HuH-7.5 (cell line): ENCODE measurements around the gene GLUD1.
"Not testable (repeated sequence)": the region's sequence is repeated elsewhere in the genome, so short reads cannot be mapped to it uniquely, and the experiment has no call there.

ENCODE experiments used
- DNase-seq: peaks from one replicate; pipeline ENCODE4 v3.0.0; 2011; ENCODE audit warnings: low spot score

The GLUD1 gene

DNA sequence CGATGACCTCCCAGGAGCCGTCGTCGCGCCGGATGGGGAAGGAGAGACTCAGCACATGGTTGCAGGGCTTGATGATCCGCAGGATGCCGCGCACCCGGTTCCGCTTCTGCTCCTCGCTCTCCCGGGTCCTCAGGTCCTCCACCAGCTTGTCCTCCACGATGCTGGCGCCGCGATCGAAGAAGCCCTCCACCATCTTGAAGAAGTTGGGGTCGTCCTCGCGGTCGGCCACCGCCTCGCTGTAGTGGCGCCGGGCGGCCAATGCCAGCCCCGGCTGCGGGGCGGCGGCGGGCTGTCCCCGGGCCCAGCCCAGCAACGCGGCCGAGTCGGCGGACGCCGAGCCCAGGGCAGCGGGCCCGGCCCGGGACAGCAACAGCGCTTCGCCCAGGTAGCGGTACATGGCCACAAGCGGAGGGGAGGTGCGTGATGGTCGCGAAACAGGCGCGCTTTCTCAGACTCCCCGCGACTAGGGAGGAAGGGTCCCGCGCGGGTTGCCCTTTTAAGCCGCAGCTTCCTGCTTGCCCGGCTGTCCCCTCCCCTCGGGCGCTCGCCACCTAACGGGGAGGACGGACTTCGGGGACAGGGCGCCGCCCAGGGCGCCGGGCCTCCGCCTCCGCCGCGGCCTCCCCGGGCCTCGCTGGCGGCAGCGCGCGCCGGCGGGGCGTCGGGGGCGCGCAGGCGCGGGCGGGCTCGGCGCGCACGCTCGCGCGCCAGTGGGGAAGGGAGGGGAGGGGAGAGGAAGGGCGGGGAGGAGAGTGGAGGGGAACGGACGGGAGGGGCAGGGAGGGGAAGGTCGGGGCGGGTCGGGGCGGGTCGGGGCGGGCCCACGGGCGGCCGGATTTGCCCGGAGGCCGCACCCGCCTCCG lies at the start of gene GLUD1, which contains the start of gene SHLD2:
TSS of gene GLUD1 (minus strand) at position 471 of the 863 bp plus-strand sequence. CDS start at position 397, 74 bp downstream.
TSS of gene SHLD2 (plus strand) at position 834 of the 863 bp plus-strand sequence. CDS start 56,149 bp downstream, outside the sequence.
- peak; percentile 89 for DNase-seq

DNA sequence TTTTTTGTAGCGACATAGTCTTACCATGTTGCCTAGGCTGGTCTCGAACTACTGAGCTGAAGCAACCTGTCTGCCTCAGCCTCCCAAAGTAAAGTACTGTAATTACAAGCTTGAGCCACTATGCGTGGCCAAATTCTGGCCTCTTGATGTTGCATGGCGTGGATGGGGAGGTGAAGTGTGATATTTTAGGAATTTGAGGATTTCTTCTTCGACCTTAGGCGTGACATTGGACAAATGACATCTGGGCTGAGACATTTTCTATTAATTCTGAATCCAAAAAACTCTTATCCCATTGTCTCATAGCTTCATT lies 48.4 kb upstream of the GLUD1 start:
- not testable (repeated sequence) for DNase-seq

DNA sequence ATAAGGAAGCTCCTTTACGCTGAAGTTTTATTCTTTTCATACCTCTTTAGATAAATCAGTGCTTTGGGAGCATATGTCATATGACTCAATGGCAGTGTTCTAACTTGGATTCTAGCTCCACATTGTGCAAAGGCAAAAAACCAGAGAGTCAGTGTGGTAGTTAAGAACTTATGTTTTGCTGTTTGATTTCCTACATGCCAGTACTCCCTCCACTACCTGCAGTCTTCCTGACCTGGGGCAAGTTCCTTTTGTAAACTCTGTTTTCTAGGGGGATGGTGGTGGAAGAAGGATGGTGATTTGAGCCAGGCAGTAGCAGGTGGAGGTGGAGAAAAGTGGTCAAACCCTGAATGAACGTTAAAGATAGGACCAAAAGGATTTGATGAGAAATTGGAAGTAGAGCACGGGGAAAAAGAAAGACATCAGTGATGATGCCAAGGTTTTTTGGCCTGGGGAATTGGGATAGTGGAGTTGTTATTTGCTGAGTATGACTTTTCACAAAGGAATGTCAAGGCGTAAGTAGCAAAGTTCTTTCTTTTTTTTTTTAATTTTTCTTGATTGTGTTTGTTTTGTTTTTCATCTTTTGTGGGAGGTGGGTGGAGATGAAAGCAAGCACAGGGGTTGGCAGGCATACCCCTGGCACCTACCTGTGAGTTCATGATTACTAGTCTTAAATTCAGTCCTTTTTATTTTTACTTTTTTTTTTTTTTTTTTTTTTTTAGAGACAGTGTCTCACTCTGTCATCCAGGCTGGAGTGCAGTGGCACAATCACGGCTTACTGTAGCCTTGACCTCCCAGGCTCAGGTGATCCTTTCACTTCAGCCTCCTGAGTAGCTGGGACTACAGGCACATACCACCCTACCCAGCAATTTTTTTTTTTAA lies 47.8 kb upstream of the GLUD1 start:
- DNase-seq: not testable (repeated sequence)

DNA sequence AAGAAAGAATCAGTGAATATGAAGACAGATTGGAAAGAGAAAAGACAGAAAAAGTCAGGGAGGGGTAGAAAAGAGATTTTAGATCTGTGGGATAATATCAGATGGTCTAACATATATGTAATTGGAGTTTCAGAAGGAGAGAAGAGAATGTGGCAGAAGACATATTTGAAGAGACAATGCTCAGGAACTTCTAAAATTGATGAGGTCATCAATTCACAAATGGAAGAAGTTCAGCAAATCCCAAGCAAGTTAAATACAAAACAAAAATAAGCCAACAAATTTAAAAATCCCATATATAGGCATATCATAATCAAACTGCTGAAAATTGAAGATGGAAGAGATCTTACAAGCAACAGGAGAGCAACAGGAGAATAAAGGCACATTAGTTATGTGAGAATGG lies 42.8 kb upstream of the GLUD1 start:
- DNase-seq: not testable (repeated sequence)

DNA sequence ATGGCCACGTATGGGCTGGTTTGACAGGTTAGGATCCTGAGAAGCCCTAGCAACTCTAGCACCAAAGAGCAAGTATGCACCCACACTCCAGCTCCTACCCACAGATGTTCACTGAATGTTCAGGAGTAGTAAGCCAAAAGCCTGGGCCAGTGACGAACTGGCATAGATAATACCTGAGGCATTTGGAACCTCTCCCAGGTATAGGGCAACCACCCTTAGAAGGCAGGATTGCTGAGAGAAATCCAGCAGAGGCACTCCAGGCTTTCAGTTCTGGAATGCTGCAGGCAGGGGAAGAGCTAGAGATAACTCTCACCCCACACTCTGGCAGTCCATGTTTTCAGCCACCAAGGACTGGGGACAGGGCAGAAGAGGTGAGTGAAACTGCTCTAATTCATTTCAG lies 39.8 kb upstream of the GLUD1 start:
- not testable (repeated sequence) for DNase-seq

DNA sequence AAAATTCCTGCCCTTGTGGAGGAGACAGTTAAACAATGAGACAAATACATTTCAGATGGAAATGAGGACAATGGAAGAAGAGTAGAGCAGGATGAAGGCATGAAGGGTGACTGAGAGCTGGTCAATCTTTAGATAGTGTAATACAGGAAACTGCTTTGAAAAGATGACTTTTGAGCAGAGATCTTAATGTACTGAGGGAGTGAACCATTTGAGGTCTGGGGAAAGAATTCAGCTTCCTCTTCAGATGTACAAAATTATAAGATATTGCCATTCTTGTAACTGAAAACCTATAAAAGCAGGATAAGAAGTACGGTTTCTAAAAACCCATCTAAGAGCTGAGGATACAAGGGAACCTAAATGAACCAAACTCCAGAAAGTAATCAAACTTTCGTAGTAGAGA lies 39.3 kb upstream of the GLUD1 start:
- not testable (repeated sequence) for DNase-seq

- not testable (repeated sequence) for DNase-seq
Observed at GRCh38 chr10:87132176-87132575, 37.5 kb upstream of the GLUD1 start.

- not testable (repeated sequence) for DNase-seq
Observed at GRCh38 chr10:87127607-87128156, 33.0 kb upstream of the GLUD1 start.

DNA sequence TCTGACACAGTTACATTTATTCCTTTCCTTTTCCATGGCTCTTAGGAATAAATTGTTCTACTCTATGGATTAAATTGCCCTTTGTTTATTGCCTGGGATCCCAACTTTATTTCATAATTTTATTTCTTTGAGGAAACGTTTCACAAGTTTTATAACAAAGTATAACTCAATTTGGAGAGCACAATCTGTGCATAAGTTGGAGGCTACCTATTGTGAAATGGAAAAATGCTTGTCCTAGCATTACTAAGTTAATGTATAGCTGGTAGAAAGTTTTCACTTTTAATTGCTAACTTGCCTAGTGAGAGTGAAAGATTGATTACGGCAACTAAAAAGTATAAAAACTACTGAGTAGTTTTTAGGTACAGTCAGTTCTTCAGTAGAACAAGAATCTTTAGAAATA lies 32.4 kb upstream of the GLUD1 start:
- DNase-seq: not testable (repeated sequence)

DNA sequence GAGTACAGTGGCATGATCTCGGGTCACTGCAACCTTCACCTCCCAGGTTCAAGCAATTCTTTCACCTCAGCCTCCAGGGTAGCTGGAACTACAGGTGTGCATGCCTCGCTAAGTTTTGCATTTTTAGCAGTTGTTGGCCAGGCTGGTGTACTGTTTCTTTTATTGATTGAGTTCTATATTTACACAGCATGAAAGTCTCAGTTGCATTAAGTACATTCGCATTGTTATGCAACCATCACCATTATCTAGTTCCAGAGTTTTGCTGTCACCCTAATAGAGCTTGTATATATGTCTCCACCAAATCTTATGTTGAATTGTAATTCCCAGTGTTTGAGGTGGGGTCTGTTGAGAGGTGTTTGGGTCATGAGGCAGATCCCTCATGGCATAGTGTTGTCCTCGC lies 28.7 kb upstream of the GLUD1 start:
- DNase-seq: not testable (repeated sequence)

DNA sequence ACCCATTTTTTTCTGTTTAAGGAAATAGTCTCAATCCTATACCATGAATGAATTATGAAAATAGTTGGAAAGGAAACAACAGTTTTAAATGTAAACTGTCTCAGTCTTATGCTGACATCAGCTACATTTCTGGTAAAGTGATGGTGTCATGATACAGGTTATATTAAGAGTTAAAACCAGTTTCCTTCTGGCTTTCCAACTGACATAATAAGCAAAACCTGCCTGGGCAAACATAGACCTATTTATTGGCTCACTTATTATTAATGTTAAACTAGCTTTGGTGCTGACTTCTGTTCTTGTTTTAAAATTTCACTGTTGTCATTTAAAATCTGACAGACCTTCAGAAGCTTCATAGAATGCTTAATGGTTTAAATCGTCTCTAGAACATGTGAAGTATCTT lies 24.4 kb upstream of the GLUD1 start:
- DNase-seq: not testable (repeated sequence)

DNA sequence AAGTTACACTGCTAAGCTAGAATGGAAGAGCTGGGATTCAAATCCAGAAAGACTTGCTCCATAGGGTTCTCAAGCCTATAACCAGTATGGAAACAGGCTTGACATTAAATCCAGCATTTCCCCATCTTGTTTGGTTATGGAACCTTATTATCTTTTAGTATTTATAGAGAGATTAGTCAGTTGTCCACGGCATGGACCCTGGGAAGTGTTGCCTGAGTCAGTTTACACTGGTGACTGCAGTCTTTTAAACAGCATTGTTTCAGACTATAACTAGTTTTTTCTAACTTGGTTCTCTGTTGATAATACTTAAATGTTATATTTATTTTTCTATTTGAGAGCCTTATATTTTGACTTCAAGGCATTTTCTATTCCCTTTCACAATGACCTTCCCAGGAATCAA lies 23.5 kb upstream of the GLUD1 start:
- DNase-seq: not testable (repeated sequence)

DNA sequence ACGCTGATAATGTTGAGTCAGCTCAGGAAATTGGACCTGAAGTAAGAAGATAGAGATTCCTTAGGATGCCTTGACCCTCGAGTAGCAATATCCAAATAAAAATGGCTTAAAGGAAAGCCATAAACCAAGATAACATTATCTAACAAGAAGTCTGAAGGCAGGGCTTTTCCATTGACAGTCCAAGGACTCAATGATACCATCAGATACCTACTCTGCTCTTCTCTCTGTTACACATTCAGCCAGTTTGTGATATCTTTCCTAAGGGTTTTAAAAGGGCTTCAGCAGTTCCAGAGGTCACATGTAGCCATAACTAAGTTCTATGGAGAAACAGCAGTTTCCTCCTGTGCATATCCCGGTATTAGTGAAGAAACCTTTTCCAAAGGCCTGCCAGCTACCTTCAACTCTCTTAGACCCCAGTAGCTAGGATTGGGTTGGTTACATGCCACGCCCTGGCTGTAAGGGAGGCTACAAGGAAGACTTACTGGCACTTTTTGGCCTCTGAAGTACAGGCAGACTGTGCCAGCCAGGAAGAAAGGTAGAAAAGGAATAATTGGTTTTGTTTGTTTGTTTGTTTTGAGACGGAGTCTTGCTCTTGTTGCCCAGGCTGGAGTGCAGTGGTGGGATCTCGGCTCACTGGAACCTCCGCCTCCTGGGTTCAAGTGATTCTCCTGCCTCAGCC lies 10.9 kb upstream of the GLUD1 start:
- DNase-seq: no peak

- DNase-seq: not testable (repeated sequence)
Observed at GRCh38 chr10:87104727-87105126, 10.1 kb upstream of the GLUD1 start.

- DNase-seq: no peak
Observed at GRCh38 chr10:87101996-87102395, 7.4 kb upstream of the GLUD1 start.

- DNase-seq: no peak
Observed at GRCh38 chr10:87095236-87095945, 748 bp upstream of the GLUD1 start.

DNA sequence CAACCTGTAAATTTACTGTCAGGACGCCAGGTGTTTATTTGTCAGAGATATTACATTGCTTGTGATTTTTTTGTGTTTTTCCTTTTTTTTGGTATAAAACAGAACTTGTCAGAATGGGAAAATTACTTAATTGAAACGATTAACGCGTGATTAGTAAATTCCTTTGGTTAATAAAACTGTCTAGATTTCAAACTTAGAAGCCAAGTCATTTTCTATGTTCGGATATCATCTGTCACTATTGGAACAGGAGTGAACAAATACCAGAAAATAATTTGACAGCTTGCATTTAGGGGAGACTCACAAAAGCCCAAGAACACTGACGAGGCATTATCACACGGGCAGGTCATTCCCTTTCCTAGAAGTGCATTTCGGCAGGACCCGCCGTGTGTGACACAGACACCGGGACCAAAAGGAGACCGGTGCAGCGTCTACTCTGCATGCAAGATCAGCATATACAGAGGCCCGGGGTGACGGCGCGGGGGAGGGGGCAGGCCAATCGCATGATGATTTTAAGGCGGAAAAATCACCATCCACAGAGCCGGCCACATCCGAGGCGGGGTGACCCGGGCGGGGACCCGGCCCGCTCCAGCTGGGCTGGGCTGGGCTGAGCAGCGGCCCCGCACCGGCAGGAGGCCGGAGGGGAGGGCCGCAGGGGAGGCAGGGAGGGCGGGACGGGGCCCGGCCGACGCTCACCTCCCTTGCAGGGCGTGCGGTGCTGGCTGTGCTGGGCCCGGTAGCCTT lies 841 bp downstream of the GLUD1 start:
- DNase-seq: peak; percentile 31

- DNase-seq: peak; percentile 51
Observed at GRCh38 chr10:87092861-87093631, 1.6 kb downstream of the GLUD1 start.

DNA sequence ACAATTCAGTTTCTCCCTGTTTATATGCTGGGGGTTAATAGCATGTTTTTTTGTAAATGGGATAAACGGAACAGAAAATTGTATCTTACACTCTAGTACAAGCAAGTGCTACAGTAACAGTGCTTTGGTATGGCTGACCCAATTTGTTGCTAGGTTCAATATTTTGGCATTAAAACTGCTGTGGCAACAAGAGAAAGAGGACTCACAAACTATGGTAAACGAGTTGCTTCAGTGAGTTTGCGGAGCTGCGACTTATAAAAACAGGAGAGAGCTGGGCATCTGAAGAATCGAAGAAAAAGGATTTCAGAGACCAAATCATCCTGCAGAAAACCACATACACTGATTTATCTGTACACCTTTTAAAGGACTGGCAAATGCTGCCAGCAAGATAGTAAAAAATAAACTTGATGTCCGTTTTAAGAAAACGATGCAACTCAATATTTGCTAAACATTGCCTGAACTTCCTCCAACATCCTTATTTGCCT lies 2.2 kb downstream of the GLUD1 start:
- DNase-seq: no peak

DNA sequence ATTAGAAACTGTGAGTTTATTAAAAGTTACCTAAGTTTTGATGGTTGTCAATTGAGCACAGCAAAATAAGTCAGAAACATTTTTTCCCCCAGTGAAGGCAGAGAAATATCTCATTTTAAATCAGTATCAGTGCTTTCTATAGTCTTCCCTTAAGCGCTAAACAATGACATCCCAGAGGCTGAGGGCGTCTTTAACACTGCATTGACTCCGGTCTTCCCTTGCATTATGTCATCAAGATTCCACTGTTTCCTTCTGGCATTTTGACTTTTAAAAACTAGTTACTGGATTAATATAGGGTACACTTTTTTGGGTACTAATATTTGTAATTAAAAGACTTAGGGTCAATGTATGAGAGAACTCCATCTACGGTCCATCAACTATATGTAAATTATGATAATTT lies 3.9 kb downstream of the GLUD1 start:
- no peak for DNase-seq
